ENCODE results near the gene E4F1. TPM values are rescaled to one million over a fixed set of nuclear protein-coding genes. Genes with fewer than 3 reads are reported as not detected.
A peak's percentile ranks its signal among the peaks of the same experiment; 100 is the strongest.
"Not testable (repeated sequence)": the region's sequence is repeated elsewhere in the genome, so short reads cannot be mapped to it uniquely, and the experiment has no call there.

Gene E4F1
- total RNA-seq, 4 donors from 2014 or later, result 24.5 to 38.4 (median 27.0) TPM

DNA sequence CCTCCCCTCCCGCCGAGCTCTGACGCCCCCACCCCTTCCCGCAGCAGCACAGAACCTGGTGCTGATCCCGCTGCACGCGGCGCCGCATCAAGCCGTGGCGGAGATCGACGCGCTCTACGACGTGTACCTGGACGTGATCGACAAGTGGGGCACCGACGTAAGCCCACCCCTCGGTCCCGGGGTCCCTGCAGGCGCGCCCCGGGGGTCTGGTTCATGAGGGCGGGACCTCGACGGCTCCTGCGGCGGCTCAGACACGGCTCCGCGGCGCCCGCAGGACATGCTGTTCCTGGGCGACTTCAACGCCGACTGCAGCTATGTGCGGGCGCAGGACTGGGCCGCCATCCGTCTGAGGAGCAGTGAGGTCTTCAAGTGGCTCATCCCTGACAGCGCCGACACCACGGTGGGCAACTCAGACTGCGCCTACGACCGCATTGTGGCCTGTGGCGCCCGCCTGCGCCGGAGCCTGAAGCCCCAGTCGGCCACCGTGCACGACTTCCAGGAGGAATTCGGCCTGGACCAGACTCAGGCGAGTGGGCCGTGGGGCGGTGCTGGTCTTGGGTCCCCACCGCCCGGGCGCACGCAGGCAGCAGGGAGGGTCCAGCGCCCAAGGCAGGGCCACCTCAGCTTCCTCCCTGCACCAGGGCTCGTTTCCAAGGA, 14.2 kb downstream of the E4F1 start:
- ATAC-seq (peak in 1 of 2 donors; percentile 14), DNase-seq (no peak)
- H3K4me1 ChIP-seq, result peaks cover 13% of the 10 kb centered on the region in 2 donors
- H3K27me3 ChIP-seq, result peaks cover 10 to 18% (median 17%) of the 10 kb centered on the region in 3 donors
- no peak overlapping the region for H3K4me3 ChIP-seq
- no peak for TF ChIP-seq POLR2A (IDR thresholded peaks at IDR 0.05)
- TF ChIP-seq, protein P1, sequence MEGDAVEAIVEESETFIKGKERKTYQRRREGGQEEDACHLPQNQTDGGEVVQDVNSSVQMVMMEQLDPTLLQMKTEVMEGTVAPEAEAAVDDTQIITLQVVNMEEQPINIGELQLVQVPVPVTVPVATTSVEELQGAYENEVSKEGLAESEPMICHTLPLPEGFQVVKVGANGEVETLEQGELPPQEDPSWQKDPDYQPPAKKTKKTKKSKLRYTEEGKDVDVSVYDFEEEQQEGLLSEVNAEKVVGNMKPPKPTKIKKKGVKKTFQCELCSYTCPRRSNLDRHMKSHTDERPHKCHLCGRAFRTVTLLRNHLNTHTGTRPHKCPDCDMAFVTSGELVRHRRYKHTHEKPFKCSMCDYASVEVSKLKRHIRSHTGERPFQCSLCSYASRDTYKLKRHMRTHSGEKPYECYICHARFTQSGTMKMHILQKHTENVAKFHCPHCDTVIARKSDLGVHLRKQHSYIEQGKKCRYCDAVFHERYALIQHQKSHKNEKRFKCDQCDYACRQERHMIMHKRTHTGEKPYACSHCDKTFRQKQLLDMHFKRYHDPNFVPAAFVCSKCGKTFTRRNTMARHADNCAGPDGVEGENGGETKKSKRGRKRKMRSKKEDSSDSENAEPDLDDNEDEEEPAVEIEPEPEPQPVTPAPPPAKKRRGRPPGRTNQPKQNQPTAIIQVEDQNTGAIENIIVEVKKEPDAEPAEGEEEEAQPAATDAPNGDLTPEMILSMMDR (IDR thresholded peaks at IDR 0.05 in 4 of 5, conservative IDR thresholded peaks at IDR 0.05 in 1 of 5), result no peak
- in situ Hi-C loops (cut with MboI; ENCODE audit: low sequenced_read_pairs in 4 of 4), result no loop called here
- H3K9me3 ChIP-seq, result no peaks in the 10 kb centered on the region
- H3K36me3 ChIP-seq, result peaks cover 0 to 54% of the 10 kb centered on the region in 2 donors
- intact Hi-C loops (cut with DNase I; ENCODE audit: low total_unique reads), result no loop called here
- H3K27ac ChIP-seq, result no peak overlapping the region

DNA sequence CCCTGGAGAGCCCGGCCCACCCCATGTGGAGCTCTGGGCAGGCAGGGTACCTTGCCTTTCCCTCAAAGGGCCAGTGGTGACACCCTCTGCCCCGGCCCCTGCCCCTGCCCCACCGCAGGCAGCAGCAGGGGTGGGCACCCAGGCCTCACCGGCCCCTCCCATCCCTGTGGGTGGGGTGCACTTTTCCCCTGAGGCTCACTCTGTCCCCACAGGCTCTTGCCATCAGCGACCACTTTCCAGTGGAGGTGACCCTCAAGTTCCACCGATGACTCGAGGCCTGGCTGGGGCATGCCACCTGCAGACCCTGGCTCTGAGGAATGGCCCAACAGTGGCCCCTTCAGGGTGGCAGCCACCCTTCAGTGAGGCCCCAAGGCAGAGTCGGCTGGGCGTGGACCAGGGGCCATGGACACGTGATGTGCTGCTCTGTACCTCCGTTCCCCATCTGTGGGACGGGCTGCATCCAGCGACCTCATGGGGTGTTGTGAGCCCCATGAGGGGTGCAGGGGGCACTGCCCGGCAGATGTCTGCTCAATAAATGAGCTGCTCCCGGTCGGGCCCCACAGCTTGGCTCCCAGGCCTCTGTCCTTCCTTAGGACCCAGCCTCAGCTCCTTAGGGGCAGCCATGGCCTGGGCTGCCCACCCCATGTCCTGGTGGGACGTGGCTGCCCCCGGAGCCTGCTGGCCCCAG, 14.9 kb downstream of the E4F1 start:
- Histone ChIP-seq H3K4me3 (no peak overlapping the region), H3K27me3 (peaks cover 10 to 18% (median 17%) of the 10 kb centered on the region in 3 donors), H3K9me3 (no peaks in the 10 kb centered on the region), H3K36me3 (peaks cover 0 to 54% of the 10 kb centered on the region in 2 donors), H3K4me1 (peaks cover 13% of the 10 kb centered on the region in 2 donors), H3K27ac (no peak overlapping the region)
- DNase-seq (no peak), ATAC-seq (no peak)
- in situ Hi-C loops (cut with MboI; ENCODE audit: low sequenced_read_pairs in 4 of 4), result no loop called here
- intact Hi-C loops (cut with DNase I; ENCODE audit: low total_unique reads), result no loop called here
- TF ChIP-seq POLR2A (IDR thresholded peaks at IDR 0.05), result no peak
- TF ChIP-seq, protein P1 (IDR thresholded peaks at IDR 0.05 in 4 of 5, conservative IDR thresholded peaks at IDR 0.05 in 1 of 5), result no peak

DNA sequence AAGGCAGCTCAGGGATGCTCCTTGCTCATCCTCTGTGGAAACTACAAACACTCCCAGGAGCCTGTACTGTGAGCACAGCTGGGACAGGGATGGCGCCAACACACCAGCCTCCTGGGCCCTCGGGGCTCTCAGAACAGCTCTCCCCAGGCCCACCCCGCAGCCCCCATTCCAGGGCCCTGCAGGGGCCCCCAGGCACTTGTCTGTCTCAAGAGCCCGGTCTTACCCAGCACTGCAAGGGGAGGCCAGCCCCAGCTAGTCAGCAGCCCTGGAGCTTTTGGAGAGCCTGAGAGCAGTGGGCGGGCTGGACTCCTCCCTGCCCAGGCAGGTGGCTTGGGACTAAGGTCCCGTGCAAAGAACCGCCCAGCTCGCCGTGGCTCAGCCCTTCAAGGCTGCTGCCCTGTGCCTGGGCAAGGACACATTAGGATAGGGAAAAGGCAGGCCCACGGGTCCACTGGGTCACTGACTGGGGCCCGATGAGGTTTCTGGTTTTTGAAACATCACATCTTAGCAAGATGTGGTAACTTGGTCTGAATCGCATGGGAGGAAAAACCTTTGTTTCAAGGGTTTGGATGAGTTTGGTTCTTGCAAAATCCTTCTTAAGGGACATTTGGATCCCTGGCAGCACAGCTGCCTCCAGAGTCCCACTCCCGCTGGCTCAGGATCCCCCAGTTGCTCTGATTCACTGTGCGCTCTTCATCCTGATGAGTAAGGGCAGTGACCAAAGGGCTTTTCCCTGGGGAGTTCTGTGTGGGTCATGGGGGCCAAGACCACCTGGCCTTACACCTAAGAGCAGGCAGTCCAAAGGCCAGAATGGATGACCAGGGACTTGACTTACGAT, 15.7 kb downstream of the E4F1 start:
- ATAC-seq, result peak in 1 of 2 donors; percentile 11
- peaks cover 13% of the 10 kb centered on the region in 2 donors for H3K4me1 ChIP-seq
- DNase-seq, result no peak
- H3K4me3 ChIP-seq, result no peak overlapping the region
- peaks cover 0 to 54% of the 10 kb centered on the region in 2 donors for H3K36me3 ChIP-seq
- H3K27ac ChIP-seq, result no peak overlapping the region
- TF ChIP-seq, protein P1 (IDR thresholded peaks at IDR 0.05 in 4 of 5, conservative IDR thresholded peaks at IDR 0.05 in 1 of 5), result no peak
- TF ChIP-seq POLR2A (IDR thresholded peaks at IDR 0.05), result no peak
- peaks cover 10 to 18% (median 17%) of the 10 kb centered on the region in 3 donors for H3K27me3 ChIP-seq
- H3K9me3 ChIP-seq, result no peaks in the 10 kb centered on the region
- in situ Hi-C loops (cut with MboI; ENCODE audit: low sequenced_read_pairs in 4 of 4) (no loop called here), intact Hi-C loops (cut with DNase I; ENCODE audit: low total_unique reads) (no loop called here)

DNA sequence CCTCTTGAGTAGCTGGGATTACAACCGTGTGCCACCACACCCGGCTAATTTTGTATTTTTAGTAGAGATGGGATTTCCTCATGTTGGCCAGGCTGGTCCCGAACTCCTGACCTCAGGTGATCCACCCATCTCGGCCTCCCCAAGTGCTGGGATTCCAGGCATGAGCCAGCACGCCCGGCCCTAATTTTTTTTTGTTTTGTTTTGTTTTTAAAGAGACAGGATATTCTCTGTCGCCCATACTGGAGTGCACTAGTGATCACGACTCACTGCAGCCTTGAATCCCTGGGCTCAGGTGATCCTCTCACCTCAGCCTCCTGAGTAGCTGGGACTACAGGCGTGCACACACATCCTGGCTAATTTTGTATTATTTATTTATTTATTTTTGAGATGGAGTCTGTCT, 16.9 kb downstream of the E4F1 start:
- H3K4me3 ChIP-seq; H3K9me3 ChIP-seq; intact Hi-C loops (cut with DNase I; ENCODE audit: low total_unique reads); in situ Hi-C loops (cut with MboI; ENCODE audit: low sequenced_read_pairs in 4 of 4); DNase-seq; H3K27ac ChIP-seq; ATAC-seq: not testable (repeated sequence)
- peaks cover 10 to 18% (median 17%) of the 10 kb centered on the region in 3 donors for H3K27me3 ChIP-seq
- H3K4me1 ChIP-seq, result peaks cover 13% of the 10 kb centered on the region in 2 donors
- peaks cover 0 to 54% of the 10 kb centered on the region in 2 donors for H3K36me3 ChIP-seq

Data from gastrocnemius medialis (tissue), 4 donors.